DMS153 treated with DMSO at 0.1 percent for 48 hours (cell line): ENCODE data around the gene C5orf15.

Experiments used
- DNase-seq: peaks from one replicate; lab custom pipeline; 2025; ENCODE audit not compliant: unreplicated experiment; lab: John Stamatoyannopoulos, UW

The C5orf15 gene

GRCh38 chr5:133968204-133968980 lies at the start of gene C5orf15:
Gene C5orf15 (minus strand): TSS chr5:133968625. CDS start chr5:133968584, 41 bp downstream.
- peak; percentile 22 for DNase-seq

- no peak for DNase-seq
Measured at GRCh38 chr5:134008266-134008749, 39.9 kb upstream of the C5orf15 start.

GRCh38 chr5:134007581-134008265 lies 39.3 kb upstream of the C5orf15 start:
- DNase-seq = no peak

GRCh38 chr5:134006115-134006514 lies 37.7 kb upstream of the C5orf15 start:
- no peak for DNase-seq

- DNase-seq = peak; percentile 5
Measured at GRCh38 chr5:134005417-134006061, 37.1 kb upstream of the C5orf15 start.

GRCh38 chr5:134004626-134005416 lies 36.4 kb upstream of the C5orf15 start, which contains the start of gene VDAC1:
Gene VDAC1 (minus strand): TSS chr5:134004975. CDS start chr5:133993012, 11,963 bp downstream.
- peak; percentile 12 for DNase-seq

GRCh38 chr5:134003817-134004625 lies 35.6 kb upstream of the C5orf15 start:
- DNase-seq = no peak

GRCh38 chr5:134003064-134003816 lies 34.8 kb upstream of the C5orf15 start:
- no peak for DNase-seq

- DNase-seq = no peak
Measured at GRCh38 chr5:134001938-134002731, 33.7 kb upstream of the C5orf15 start.

- no peak for DNase-seq
Measured at GRCh38 chr5:134000696-134001453, 32.5 kb upstream of the C5orf15 start.

- DNase-seq = no peak
Measured at GRCh38 chr5:134000091-134000511, 31.7 kb upstream of the C5orf15 start.

- no peak for DNase-seq
Measured at GRCh38 chr5:133998807-133999206, 30.4 kb upstream of the C5orf15 start.

GRCh38 chr5:133998042-133998441 lies 29.6 kb upstream of the C5orf15 start:
- no peak for DNase-seq

- DNase-seq = no peak
Measured at GRCh38 chr5:133996683-133997252, 28.3 kb upstream of the C5orf15 start.

GRCh38 chr5:133995883-133996563 lies 27.6 kb upstream of the C5orf15 start:
- no peak for DNase-seq

- DNase-seq = no peak
Measured at GRCh38 chr5:133995341-133995740, 26.9 kb upstream of the C5orf15 start.

GRCh38 chr5:133994990-133995333 lies 26.5 kb upstream of the C5orf15 start:
- no peak for DNase-seq
